GM04503 (cell line): ENCODE measurements around the gene ZNF556.

ENCODE experiments used
- DNase-seq: peaks from one replicate; pipeline ENCODE4 v3.0.0-alpha.2; 2012; ENCODE audit warnings: low read depth

The ZNF556 gene

DNA sequence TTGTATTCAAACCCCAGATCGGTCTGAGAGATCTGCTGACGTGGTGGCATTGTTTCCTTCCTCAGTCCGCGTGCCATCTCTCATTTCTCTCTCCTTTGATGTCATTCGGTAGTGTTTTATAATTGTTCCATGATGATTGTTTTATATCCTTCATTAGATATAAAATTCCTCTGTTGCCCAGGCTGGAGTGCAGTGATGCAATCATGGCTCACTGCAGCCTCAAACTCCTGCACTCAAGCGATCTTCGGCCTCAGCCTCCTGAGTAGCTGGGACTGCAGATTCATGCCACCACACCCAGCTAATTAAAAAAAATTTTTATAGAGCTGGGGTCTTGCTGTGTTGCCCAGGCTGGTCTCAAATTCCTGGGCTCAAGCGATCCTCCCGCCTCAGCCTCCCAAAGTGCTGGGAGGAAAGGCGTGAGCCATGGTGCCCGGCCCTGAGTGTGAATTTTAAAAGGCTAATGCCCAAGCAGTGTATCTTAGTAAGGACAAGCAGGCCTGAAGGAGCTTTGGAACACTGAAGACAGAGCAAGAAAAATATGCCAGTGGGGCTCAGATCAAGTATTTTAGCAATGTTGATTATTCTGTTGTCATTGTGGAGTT, 38.9 kb downstream of the ZNF556 start:
- DNase-seq: no peak

DNA sequence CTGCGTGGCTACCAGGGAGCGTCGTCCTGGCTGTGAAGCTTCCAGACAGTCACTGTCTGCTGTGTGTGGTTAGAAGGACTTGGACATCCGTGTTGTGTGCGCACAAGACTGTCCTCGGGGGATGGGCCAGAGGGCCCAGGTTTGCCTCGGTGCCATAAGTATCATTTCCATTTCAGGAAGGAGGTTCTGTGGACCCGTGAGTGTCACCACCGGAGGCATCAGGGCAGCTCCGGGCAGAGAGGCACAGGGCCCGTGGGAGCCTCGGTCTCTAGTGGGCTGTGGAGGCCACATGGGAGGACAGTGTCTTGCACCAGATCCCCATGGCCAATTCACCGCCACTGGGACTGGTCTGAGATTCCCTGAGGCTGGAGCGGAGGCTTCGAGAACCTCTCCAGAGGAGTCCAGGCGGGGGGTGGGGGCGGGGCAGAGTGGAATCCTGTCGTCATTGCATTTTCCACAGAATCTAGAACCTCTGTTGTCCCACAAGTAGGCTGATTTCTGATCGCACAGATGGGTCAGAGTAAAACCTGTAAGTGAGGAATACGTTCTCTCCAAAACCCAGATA, 39.6 kb downstream of the ZNF556 start:
- no peak for DNase-seq

GRCh38 chr19:2912306-2912705, 45.2 kb downstream of the ZNF556 start:
- DNase-seq: no peak

GRCh38 chr19:2917275-2918184, 50.4 kb downstream of the ZNF556 start:
- DNase-seq: no peak

DNA sequence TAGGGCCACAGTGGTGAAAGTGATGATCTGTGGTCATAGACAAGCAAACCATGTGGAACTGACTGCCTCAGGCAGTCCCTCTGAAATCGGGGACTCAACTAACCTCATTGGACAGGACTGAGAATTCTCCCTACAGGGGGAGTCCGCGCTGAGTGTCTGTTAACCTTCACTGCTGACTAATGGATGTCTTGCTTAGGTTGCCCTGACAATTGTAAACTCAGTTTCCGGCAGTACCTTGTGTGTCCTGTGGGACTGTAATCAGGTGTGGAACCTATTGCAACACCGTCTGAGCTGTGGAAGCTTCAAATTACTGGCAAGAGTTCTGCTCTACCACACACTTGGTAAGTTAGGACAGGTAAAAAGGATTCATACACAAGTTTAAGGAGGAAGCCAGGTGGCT, 55.9 kb downstream of the ZNF556 start:
- DNase-seq: no peak

- peak; percentile 86 for DNase-seq
These were observed 56.4 kb downstream of the ZNF556 start for GRCh38 chr19:2923510-2923909.

DNA sequence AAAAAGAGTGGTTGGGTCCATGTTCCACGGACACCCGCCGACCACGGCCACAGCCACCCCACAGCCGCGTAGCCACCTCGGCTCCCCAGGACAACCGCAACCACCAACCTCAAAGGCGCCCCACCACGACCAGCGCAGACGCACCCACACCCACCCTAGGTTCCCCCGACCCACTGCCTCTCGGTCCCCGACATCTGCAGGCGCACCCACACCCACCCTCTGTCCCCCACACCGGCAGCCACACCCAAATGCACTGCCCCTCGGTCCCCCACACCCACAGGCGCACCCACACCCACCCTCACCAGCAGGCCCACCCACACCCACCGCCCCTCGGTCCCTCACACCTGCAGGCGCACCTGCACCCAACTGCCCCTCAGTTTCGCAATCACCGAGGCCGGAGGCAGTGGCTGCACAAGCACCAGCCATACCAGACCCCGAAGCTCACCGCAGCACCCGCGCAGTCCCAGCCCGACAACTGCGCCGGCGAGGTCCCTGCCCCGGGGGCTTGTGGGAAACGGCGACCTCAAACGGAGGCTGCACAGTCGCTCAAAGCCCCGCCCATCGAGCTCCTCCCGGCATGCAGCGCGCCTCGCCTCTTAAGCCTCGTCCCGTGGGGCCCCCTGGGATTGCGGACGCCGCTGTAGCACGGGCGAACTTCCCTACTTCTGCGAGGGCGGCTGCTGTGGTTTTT, 59.4 kb downstream of the ZNF556 start:
- DNase-seq: no peak

DNA sequence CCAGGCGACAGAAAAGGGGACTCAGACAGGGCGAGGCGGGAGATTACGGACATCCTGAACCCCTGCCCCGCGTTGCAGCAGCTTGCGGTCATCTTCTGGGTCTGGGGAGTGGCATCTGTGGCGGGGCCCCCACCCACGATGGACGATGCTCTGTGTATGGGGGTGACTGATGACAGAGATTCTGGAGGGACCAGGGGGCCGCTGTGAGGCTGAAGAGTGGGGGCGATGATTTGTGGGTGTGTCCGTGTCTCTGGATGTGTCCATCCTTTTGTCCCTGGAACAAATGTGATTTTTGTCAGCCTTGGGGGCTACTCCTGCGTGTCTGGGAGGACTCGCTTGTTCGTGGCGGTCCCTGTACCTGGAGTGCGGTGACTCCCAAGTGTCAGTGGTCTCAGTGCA, 59.9 kb downstream of the ZNF556 start:
- DNase-seq: no peak
